Measurements from ENCODE around the gene FILIP1L.
"Not testable (repeated sequence)": the region's sequence is repeated elsewhere in the genome, so short reads cannot be mapped to it uniquely, and the experiment has no call there.

DNA sequence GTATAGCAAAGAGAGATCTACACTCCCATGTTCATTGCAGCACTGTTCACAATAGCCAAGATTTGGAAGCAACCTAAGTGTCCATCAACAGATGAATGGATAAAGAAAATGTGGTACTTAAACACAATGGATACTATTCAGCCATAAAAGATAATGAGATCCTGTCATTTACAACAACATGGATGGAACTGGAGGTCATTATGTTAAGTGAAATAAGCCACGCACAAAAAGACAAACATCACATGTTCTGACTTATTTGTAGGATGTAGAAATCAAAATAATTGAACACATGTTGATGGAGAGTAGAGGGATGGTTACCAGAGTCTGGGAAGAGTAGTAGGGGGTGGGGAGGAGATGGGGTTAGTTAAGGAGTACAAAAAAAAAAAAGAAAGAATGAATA, 18.0 kb downstream of the FILIP1L start:
- TF ChIP-seq, protein P1, sequence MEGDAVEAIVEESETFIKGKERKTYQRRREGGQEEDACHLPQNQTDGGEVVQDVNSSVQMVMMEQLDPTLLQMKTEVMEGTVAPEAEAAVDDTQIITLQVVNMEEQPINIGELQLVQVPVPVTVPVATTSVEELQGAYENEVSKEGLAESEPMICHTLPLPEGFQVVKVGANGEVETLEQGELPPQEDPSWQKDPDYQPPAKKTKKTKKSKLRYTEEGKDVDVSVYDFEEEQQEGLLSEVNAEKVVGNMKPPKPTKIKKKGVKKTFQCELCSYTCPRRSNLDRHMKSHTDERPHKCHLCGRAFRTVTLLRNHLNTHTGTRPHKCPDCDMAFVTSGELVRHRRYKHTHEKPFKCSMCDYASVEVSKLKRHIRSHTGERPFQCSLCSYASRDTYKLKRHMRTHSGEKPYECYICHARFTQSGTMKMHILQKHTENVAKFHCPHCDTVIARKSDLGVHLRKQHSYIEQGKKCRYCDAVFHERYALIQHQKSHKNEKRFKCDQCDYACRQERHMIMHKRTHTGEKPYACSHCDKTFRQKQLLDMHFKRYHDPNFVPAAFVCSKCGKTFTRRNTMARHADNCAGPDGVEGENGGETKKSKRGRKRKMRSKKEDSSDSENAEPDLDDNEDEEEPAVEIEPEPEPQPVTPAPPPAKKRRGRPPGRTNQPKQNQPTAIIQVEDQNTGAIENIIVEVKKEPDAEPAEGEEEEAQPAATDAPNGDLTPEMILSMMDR (IDR thresholded peaks at IDR 0.05; ENCODE audit: low read length), result not testable (repeated sequence)
- not testable (repeated sequence) for TF ChIP-seq EZH2 (optimal IDR thresholded peaks at IDR 0.05; ENCODE audit: low read depth, low read length)

All from MM.1S (cell line).